Lower leg skin (tissue), 3 donors: ENCODE measurements around the gene CDHR3.

Experiments
- POLR2A ChIP-seq, 2 donors: fragments of 450-650 bp; IDR thresholded peaks; one replicate each; pipeline ENCODE4 v1.6.1; 2016 to 2017; ENCODE audit warnings: antibody characterized with exemption in 2 of 2, mild to moderate bottlenecking in 1 of 2, moderate library complexity in 1 of 2
- TF ChIP-seq, protein P1 (sequence below), 3 donors: fragments of 450-650 bp; IDR thresholded peaks; one replicate each; pipeline ENCODE4 v1.5.1; 2016; ENCODE audit warnings: antibody characterized with exemption in 3 of 3, mild to moderate bottlenecking in 3 of 3, moderate library complexity in 2 of 3

DNA sequence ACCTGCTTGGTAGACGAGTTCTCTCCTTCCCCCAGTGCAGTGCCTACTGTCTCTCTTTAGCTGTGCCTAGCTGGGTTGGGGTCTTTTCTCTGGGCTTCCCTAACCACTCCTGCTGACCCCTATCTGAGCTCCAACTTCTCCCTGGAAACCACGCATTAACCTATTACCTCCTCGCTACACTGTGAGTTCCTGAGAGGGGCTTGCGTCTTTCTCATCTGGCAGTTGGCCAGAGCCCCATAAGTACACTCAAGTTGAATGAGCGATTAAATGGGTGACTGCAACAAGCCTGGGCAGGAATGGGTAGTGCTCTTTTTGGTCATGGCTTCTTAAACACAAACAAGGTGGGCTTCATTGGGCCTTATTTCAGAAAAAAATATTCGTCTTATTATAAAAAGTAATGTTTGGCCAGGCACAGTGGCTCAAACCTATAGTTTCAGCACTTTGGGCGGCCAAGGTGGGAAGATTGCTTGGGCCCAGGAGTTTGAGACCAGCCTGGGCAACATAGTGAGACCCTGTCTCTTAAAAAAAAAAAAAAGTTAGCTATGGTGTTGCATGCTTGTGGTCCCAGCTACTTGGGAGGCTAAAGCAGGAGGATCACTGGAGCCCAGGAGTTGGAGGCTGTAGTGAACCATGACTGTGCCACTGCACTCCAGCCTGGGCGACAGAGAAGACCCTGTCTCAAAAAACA is 107.6 kb downstream of the CDHR3 start:
- TF ChIP-seq, protein P1, sequence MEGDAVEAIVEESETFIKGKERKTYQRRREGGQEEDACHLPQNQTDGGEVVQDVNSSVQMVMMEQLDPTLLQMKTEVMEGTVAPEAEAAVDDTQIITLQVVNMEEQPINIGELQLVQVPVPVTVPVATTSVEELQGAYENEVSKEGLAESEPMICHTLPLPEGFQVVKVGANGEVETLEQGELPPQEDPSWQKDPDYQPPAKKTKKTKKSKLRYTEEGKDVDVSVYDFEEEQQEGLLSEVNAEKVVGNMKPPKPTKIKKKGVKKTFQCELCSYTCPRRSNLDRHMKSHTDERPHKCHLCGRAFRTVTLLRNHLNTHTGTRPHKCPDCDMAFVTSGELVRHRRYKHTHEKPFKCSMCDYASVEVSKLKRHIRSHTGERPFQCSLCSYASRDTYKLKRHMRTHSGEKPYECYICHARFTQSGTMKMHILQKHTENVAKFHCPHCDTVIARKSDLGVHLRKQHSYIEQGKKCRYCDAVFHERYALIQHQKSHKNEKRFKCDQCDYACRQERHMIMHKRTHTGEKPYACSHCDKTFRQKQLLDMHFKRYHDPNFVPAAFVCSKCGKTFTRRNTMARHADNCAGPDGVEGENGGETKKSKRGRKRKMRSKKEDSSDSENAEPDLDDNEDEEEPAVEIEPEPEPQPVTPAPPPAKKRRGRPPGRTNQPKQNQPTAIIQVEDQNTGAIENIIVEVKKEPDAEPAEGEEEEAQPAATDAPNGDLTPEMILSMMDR (IDR thresholded peaks at IDR 0.05) = no peak
- no peak for TF ChIP-seq POLR2A (IDR thresholded peaks at IDR 0.05)
